GM12801 (cell line): Measurements from ENCODE around the gene EXOC3L1.

ENCODE experiments used
- TF ChIP-seq, protein P1 (sequence below): IDR thresholded peaks from one replicate; pipeline ENCODE4 v1.5.1; 2011; ENCODE audit warnings: control low read depth; ENCODE audit not compliant: insufficient read length; ENCODE audit errors: extremely low read depth

Gene EXOC3L1

DNA sequence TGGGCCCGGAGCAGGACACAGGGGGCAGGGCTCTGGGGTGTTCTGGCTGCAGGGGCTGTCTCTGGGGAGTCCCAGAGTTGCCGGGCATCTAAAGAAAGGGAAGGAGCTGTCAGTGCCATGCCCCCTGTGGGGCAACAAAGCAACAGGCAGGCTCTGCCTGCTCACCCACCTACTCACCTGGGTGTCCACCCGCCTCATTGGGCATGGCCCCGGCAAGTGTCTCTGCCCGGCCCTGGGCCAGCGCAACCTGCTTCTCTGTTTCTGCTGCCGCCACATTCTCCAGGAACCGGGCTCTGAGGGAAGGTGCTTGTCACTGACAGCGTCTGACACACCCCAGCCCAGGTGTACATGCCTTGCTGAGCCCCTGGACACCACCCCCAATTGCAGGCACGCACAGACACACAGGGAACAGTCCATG, 44.3 kb upstream of the EXOC3L1 start:
- TF ChIP-seq, protein P1, sequence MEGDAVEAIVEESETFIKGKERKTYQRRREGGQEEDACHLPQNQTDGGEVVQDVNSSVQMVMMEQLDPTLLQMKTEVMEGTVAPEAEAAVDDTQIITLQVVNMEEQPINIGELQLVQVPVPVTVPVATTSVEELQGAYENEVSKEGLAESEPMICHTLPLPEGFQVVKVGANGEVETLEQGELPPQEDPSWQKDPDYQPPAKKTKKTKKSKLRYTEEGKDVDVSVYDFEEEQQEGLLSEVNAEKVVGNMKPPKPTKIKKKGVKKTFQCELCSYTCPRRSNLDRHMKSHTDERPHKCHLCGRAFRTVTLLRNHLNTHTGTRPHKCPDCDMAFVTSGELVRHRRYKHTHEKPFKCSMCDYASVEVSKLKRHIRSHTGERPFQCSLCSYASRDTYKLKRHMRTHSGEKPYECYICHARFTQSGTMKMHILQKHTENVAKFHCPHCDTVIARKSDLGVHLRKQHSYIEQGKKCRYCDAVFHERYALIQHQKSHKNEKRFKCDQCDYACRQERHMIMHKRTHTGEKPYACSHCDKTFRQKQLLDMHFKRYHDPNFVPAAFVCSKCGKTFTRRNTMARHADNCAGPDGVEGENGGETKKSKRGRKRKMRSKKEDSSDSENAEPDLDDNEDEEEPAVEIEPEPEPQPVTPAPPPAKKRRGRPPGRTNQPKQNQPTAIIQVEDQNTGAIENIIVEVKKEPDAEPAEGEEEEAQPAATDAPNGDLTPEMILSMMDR, result no peak

DNA sequence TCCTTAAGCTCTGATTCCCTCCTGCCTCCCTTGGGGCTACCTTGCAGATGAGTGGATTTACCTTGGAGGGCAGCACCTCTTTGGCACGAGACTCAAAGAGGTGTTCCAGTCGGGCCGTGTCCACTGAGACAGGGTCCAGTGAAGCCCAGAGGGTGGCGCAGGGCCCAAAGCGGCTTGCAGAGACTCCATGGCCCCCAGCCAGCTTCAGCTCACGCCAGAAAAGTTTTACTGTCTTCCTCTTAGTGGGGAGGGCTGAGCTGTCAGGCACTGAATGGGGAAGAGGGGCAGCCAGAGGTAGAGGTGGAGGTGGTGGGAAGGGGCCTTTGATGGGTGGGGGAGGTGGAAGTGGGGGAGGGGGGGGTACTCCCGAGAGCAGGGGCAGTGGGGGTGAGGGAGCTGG, 43.7 kb upstream of the EXOC3L1 start:
- TF ChIP-seq, protein P1, result no peak

- TF ChIP-seq, protein P1, result no peak
Measured at GRCh38 chr16:67230809-67231660, 41.1 kb upstream of the EXOC3L1 start.

- TF ChIP-seq, protein P1, result no peak
Measured at GRCh38 chr16:67229906-67230808, 40.2 kb upstream of the EXOC3L1 start.

GRCh38 chr16:67228905-67229304, 39.0 kb upstream of the EXOC3L1 start:
- TF ChIP-seq, protein P1, result no peak

- TF ChIP-seq, protein P1, result no peak
Measured at GRCh38 chr16:67228034-67228785, 38.3 kb upstream of the EXOC3L1 start.

DNA sequence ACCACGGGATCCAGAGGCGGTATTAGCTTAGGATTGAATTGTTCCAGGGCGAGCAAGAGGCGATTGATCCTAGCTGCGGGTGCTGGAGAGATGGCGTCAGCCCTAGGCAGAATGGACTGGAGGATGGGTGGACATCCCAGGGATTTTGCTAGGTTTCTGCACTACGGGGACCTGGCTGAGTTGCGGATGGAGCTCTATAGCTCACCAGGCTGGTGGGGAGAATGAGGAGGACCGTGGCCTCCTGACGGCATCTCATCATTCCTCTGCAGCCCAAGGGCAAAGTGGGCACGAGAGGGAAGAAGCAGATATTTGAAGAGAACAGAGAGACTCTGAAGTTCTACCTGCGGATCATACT, 37.6 kb upstream of the EXOC3L1 start:
- TF ChIP-seq, protein P1, result no peak
